ENCODE data around the gene COG5. TPM values are rescaled to one million over a fixed set of nuclear protein-coding genes. Genes with fewer than 3 reads are reported as not detected.
A peak's percentile ranks its signal among the peaks of the same experiment; 100 is the strongest.
"Not testable (repeated sequence)": the region's sequence is repeated elsewhere in the genome, so short reads cannot be mapped to it uniquely, and the experiment has no call there.

COG5 gene
- total RNA-seq, 2 experiments from 2014 or later, result 52.0 to 62.8 TPM

GRCh38 chr7:107168233-107169119 is 395.2 kb downstream of the COG5 start, which contains the start of gene HBP1:
TSS of gene HBP1 (plus strand) at chr7:107169003. CDS start at chr7:107179894, 10,891 bp downstream.
- peak; percentile 99 for DNase-seq
- intact Hi-C loops (cut with micrococcal nuclease), result loop anchor here (1.0 to 5.0 kb wide), 16 partner anchors 12 to 1492 kb away; partner anchors contain the start of genes CCDC71L, COG5, DLD and DNAJB9
- H3K27me3 Mint-ChIP-seq (ENCODE audit: low read depth), result no peaks in the 10 kb centered on the region
- peak within 1 kb of the TSS; percentile 99 for H3K27ac Mint-ChIP-seq
- H3K36me3 Mint-ChIP-seq (ENCODE audit: low read depth), result peaks cover 1% of the 10 kb centered on the region
- H3K4me1 Mint-ChIP-seq (ENCODE audit: low read depth), result peaks cover 23% of the 10 kb centered on the region
- H3K4me3 Mint-ChIP-seq, result peak within 1 kb of the TSS; percentile 97
- H3K9me3 Mint-ChIP-seq, result no peaks in the 10 kb centered on the region
- CTCF ChIA-PET, result interaction anchor here (0.7 to 3.5 kb wide), 8 partner anchors 11 to 302 kb away, joined by 3 to 15 read pairs (median 4); no protein-coding TSS in a partner anchor

DNA sequence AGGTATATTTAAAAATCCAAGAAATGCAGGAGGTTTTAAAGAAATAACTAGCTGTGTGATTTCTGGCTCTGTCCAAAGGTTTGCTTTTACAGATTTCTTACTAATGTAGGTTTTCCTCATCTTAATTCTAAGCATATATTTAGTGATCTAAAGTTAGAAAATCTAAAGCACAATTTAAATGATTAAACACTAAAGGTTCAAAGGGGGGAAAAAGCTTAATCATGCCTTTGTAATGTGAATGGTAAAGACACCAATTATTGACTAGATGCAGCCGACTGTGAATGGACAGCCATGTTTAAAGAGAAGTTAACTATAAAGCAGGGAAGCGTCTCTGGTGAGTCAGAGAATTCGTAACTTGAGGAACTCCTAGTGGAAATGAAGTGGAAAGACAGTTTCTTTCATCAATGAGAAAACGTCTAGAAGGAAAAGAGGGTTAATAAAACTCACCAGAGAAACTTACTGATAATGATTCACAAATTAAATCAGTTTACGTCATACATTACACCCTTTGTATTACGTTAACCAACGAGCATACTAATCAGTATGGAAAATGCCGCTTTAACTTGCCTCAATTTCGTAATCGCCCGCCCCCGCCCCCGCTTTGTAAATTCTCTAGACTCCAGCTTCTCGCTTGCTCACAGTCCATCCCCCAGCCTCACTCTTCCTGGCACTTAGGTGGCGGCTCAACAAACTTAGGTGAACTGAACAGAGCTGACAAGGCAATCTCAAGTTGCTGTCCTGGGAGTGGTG is 396.1 kb downstream of the COG5 start:
- Mint-ChIP-seq H3K36me3 (ENCODE audit: low read depth) (peaks cover 1% of the 10 kb centered on the region), H3K9me3 (no peaks in the 10 kb centered on the region), H3K4me3 (peak overlapping the region; percentile 97), H3K27ac (peak overlapping the region; percentile 99), H3K4me1 (ENCODE audit: low read depth) (peaks cover 15% of the 10 kb centered on the region), H3K27me3 (ENCODE audit: low read depth) (no peaks in the 10 kb centered on the region)
- intact Hi-C loops (cut with micrococcal nuclease), result loop anchor here (1.0 to 5.0 kb wide), 16 partner anchors 13 to 1491 kb away; partner anchors contain the start of genes CCDC71L, COG5, DLD and DNAJB9
- peak; percentile 86 for DNase-seq
- CTCF ChIA-PET, result interaction anchor here (0.7 to 3.5 kb wide), 7 partner anchors 16 to 301 kb away, joined by 3 to 15 read pairs (median 4); no protein-coding TSS in a partner anchor

- Mint-ChIP-seq H3K4me3 (peak overlapping the region; percentile 97), H3K4me1 (ENCODE audit: low read depth) (peaks cover 11% of the 10 kb centered on the region), H3K9me3 (no peaks in the 10 kb centered on the region), H3K27me3 (ENCODE audit: low read depth) (no peaks in the 10 kb centered on the region), H3K36me3 (ENCODE audit: low read depth) (peaks cover 1% of the 10 kb centered on the region), H3K27ac (peak overlapping the region; percentile 99)
- intact Hi-C loops (cut with micrococcal nuclease), result loop anchor here (1.0 to 5.0 kb wide), 3 partner anchors 740 to 1096 kb away; partner anchors contain the start of gene SYPL1
- DNase-seq, result no peak
- CTCF ChIA-PET, result interaction anchor here (0.7 to 3.5 kb wide), 3 partner anchors 15 to 18 kb away, joined by 3 to 15 read pairs (median 4); no protein-coding TSS in a partner anchor
These were observed 396.8 kb downstream of the COG5 start for GRCh38 chr7:107166736-107167426.

DNA sequence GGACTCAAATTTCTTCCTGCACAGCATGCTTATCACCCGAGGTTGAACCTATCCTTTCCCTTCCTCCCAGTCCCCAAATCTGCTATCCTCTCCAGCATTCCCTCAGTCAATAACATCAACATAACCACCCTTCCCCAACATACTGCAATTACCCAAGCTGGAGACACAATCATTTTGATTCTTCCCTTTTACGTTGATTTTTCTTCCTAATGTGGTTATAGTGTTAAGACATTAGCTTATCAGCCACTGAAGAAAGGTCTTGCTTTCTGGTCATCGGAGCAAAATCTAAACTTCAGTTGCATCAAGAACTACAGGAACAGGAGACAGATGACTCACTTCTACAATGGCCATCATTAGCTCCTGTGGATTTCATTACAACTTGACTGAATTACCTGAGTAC is 398.4 kb downstream of the COG5 start:
- Mint-ChIP-seq H3K36me3 (ENCODE audit: low read depth) (peaks cover 1% of the 10 kb centered on the region), H3K4me1 (ENCODE audit: low read depth) (peaks cover 3% of the 10 kb centered on the region), H3K9me3 (no peaks in the 10 kb centered on the region), H3K27ac (no peak overlapping the region), H3K27me3 (ENCODE audit: low read depth) (no peaks in the 10 kb centered on the region), H3K4me3 (no peak overlapping the region)
- no peak for DNase-seq
- CTCF ChIA-PET, result interaction anchor here (0.6 to 1.6 kb wide), 3 partner anchors 18 to 578 kb away, joined by 3 to 7 read pairs (median 4); no protein-coding TSS in a partner anchor
- intact Hi-C loops (cut with micrococcal nuclease), result loop anchor here (5.0 kb wide), 2 partner anchors 738 to 1053 kb away; partner anchors contain the start of gene SYPL1

- CTCF ChIA-PET, result interaction anchor here (0.7 to 1.6 kb wide), 4 partner anchors 14 to 579 kb away, joined by 3 to 7 read pairs (median 3); no protein-coding TSS in a partner anchor
- Mint-ChIP-seq H3K36me3 (ENCODE audit: low read depth) (peaks cover 1% of the 10 kb centered on the region), H3K4me3 (no peak overlapping the region), H3K27ac (no peak overlapping the region), H3K4me1 (ENCODE audit: low read depth) (peaks cover 3% of the 10 kb centered on the region), H3K9me3 (no peaks in the 10 kb centered on the region), H3K27me3 (ENCODE audit: low read depth) (no peaks in the 10 kb centered on the region)
- intact Hi-C loops (cut with micrococcal nuclease), result no loop called here
- no peak for DNase-seq
These were observed 399.6 kb downstream of the COG5 start for GRCh38 chr7:107164092-107164491.

- intact Hi-C loops (cut with micrococcal nuclease), result no loop called here
- H3K36me3 Mint-ChIP-seq (ENCODE audit: low read depth), result no peaks in the 10 kb centered on the region
- CTCF ChIA-PET, result interaction anchor here (0.7 to 2.5 kb wide), 4 partner anchors 10 to 60 kb away, joined by 3 to 6 read pairs (median 4); no protein-coding TSS in a partner anchor
- H3K27me3 Mint-ChIP-seq (ENCODE audit: low read depth), result no peaks in the 10 kb centered on the region
- no peak overlapping the region for H3K27ac Mint-ChIP-seq
- H3K9me3 Mint-ChIP-seq, result no peaks in the 10 kb centered on the region
- H3K4me1 Mint-ChIP-seq (ENCODE audit: low read depth), result peaks cover 2% of the 10 kb centered on the region
- no peak for DNase-seq
- no peak overlapping the region for H3K4me3 Mint-ChIP-seq
These were observed 401.2 kb downstream of the COG5 start for GRCh38 chr7:107162475-107162874.

GRCh38 chr7:107161415-107161814 is 402.3 kb downstream of the COG5 start:
- Mint-ChIP-seq H3K4me3 (no peak overlapping the region), H3K36me3 (ENCODE audit: low read depth) (no peaks in the 10 kb centered on the region), H3K27ac (no peak overlapping the region), H3K9me3 (no peaks in the 10 kb centered on the region), H3K27me3 (ENCODE audit: low read depth) (no peaks in the 10 kb centered on the region), H3K4me1 (ENCODE audit: low read depth) (no peaks in the 10 kb centered on the region)
- DNase-seq, result no peak
- CTCF ChIA-PET, result interaction anchor here (1.3 to 2.5 kb wide), 3 partner anchors 9 to 14 kb away, joined by 3 to 6 read pairs (median 5); no protein-coding TSS in a partner anchor
- intact Hi-C loops (cut with micrococcal nuclease), result no loop called here

DNA sequence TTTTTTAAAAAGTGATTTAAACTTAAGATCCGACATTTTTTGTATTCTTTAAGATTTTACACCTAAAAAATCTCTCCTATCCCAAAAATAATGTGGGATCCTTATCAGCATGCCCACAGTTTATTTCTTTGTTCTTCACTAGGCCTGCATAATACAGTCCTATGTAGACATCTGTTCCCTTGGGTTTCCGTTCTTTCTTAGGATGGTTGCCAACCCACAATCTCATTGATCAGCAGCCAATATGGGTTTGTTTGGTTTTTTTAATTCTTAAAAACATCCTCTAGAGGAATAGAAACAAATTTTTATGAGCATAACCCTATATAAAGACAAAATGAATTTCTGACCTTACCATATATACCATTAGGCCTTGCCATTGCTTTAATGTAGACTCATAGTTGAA is 403.3 kb downstream of the COG5 start:
- no peaks in the 10 kb centered on the region for H3K27me3 Mint-ChIP-seq (ENCODE audit: low read depth)
- intact Hi-C loops (cut with micrococcal nuclease), result no loop called here
- H3K4me1 Mint-ChIP-seq (ENCODE audit: low read depth), result no peaks in the 10 kb centered on the region
- CTCF ChIA-PET, result no interaction called here
- no peak overlapping the region for H3K27ac Mint-ChIP-seq
- no peaks in the 10 kb centered on the region for H3K36me3 Mint-ChIP-seq (ENCODE audit: low read depth)
- DNase-seq, result no peak
- H3K9me3 Mint-ChIP-seq, result no peaks in the 10 kb centered on the region
- H3K4me3 Mint-ChIP-seq, result no peak overlapping the region

DNA sequence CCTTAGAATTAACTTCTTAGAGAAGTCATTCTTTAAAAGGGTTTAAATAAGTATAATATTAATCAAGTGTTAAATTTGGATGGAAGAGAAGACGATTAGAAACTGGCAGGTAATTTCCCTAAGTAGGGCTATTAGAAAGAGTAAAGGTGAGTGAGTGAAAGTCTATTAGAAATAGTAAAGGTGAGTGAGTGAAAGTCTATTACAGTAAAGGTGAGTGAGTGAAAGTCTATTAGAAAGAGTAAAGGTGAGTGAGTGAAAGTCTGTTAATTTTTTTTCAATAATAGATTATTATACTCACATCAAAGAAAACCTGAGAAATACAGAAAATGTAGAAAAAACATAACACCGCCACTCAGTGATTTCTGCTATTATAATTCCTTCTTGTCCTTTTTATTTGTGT is 405.7 kb downstream of the COG5 start:
- Mint-ChIP-seq H3K36me3 (ENCODE audit: low read depth) (no peaks in the 10 kb centered on the region), H3K27ac (no peak overlapping the region), H3K9me3 (no peaks in the 10 kb centered on the region), H3K27me3 (ENCODE audit: low read depth) (no peaks in the 10 kb centered on the region), H3K4me1 (ENCODE audit: low read depth) (no peaks in the 10 kb centered on the region), H3K4me3 (no peak overlapping the region)
- intact Hi-C loops (cut with micrococcal nuclease), result loop anchor here (10.0 kb wide), 1 partner anchor 613 kb away; no protein-coding TSS in a partner anchor
- CTCF ChIA-PET, result interaction anchor here (0.6 kb wide), 1 partner anchor 539 kb away, joined by 3 read pairs; no protein-coding TSS in a partner anchor
- DNase-seq, result no peak

DNA sequence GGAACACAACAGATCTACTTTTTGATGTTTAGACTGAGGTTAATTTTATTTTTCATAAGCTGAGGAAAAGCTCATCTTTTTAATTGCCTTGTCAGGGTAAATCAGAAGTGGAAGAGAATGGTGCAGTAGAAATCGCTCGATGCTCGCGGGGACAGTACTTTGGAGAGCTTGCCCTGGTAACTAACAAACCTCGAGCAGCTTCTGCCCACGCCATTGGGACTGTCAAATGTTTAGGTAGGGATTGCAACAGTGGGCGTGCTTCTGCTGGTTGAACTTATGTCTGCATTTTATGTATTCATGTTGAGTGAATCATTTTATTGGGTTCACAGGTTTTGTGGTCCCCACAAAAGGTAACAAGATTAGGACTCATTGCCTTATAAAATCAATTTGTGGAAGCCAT is 406.6 kb downstream of the COG5 start:
- no peaks in the 10 kb centered on the region for H3K36me3 Mint-ChIP-seq (ENCODE audit: low read depth)
- intact Hi-C loops (cut with micrococcal nuclease), result loop anchor here (10.0 kb wide), 1 partner anchor 612 kb away; no protein-coding TSS in a partner anchor
- H3K4me3 Mint-ChIP-seq, result no peak overlapping the region
- H3K9me3 Mint-ChIP-seq, result no peaks in the 10 kb centered on the region
- H3K27ac Mint-ChIP-seq, result no peak overlapping the region
- no peaks in the 10 kb centered on the region for H3K4me1 Mint-ChIP-seq (ENCODE audit: low read depth)
- CTCF ChIA-PET, result interaction anchor here (0.7 kb wide), 1 partner anchor 10 kb away, joined by 3 read pairs; no protein-coding TSS in a partner anchor
- no peak for DNase-seq
- H3K27me3 Mint-ChIP-seq (ENCODE audit: low read depth), result no peaks in the 10 kb centered on the region

- H3K4me3 Mint-ChIP-seq; H3K9me3 Mint-ChIP-seq; H3K4me1 Mint-ChIP-seq (ENCODE audit: low read depth); DNase-seq; H3K36me3 Mint-ChIP-seq (ENCODE audit: low read depth); H3K27me3 Mint-ChIP-seq (ENCODE audit: low read depth); H3K27ac Mint-ChIP-seq: not testable (repeated sequence)
- CTCF ChIA-PET, result interaction anchor here (1.0 kb wide), 1 partner anchor 363 kb away, joined by 4 read pairs; no protein-coding TSS in a partner anchor
- intact Hi-C loops (cut with micrococcal nuclease), result loop anchor here (10.0 kb wide), 1 partner anchor 611 kb away; no protein-coding TSS in a partner anchor
These were observed 408.0 kb downstream of the COG5 start for GRCh38 chr7:107155726-107156125.

Data from activated naive CD4-positive, alpha-beta T cell treated with anti-CD3 and anti-CD28 coated beads for 36 hours (primary cell).